ENCODE data around the gene AP1M1. TPM values are rescaled to one million over a fixed set of nuclear protein-coding genes. Genes with fewer than 3 reads are reported as not detected.

Gene AP1M1
- total RNA-seq, 1 experiment from 2014 or later: 30.3 TPM

- Histone ChIP-seq H3K4ac (ENCODE audit: low read depth, low read length) (no peak overlapping the region), H3K4me1 (ENCODE audit: insufficient read depth, low read length) (no peaks in the 10 kb centered on the region), H3T11ph (ENCODE audit: low read length) (no peak overlapping the region), H3K23ac (ENCODE audit: insufficient read length, low read depth, low read length) (no peak overlapping the region), H4K20me1 (ENCODE audit: control insufficient read depth, insufficient read depth, insufficient read length) (no peaks in the 10 kb centered on the region), H2AFZ (ENCODE audit: low read length) (no peak overlapping the region), H3K9me3 (ENCODE audit: control insufficient read depth, low read depth, low read length) (no peaks in the 10 kb centered on the region), H3K9ac (ENCODE audit: extremely low read depth, insufficient read length, low read length) (no peak overlapping the region), H3K79me2 (ENCODE audit: insufficient read depth, low read length) (no peaks in the 10 kb centered on the region), H3K23me2 (ENCODE audit: insufficient read length, low read depth, low read length, poor library complexity, severe bottlenecking) (no peaks in the 10 kb centered on the region), H2AK5ac (ENCODE audit: insufficient read length, low read length) (no peak overlapping the region), H3K56ac (ENCODE audit: insufficient read length, low read depth, low read length) (no peak overlapping the region), H4K5ac (ENCODE audit: insufficient read length, low read depth, low read length) (no peak overlapping the region), H2BK20ac (ENCODE audit: low read depth, low read length, poor library complexity, severe bottlenecking) (no peak overlapping the region), H4K91ac (ENCODE audit: insufficient read length, low read depth, low read length) (no peak overlapping the region), H3K79me1 (ENCODE audit: insufficient read depth, low read depth, low read length, poor library complexity, severe bottlenecking) (no peaks in the 10 kb centered on the region), H2BK12ac (ENCODE audit: insufficient read length, low read depth, low read length) (no peak overlapping the region), H4K8ac (replicated peaks; ENCODE audit: insufficient read length, low read depth, low read length) (no peak overlapping the region), H3K4me2 (ENCODE audit: insufficient read depth, insufficient read length, low read length) (no peak overlapping the region), H2BK5ac (ENCODE audit: insufficient read length, low read length) (no peak overlapping the region), H3K14ac (ENCODE audit: insufficient read depth, low read length) (no peak overlapping the region), H2BK120ac (ENCODE audit: low read depth, low read length, poor library complexity, severe bottlenecking) (no peak overlapping the region), H3K18ac (ENCODE audit: insufficient read length, low read depth, low read length) (no peak overlapping the region), H3K27ac (ENCODE audit: insufficient read length, low read depth, low read length) (no peak overlapping the region), H2BK15ac (ENCODE audit: low read depth, low read length) (no peak overlapping the region), H3K27me3 (ENCODE audit: insufficient read depth, low read length) (no peaks in the 10 kb centered on the region)
- no peaks in the 10 kb centered on the region; a peak in 1 of 7 replicates for H3K36me3 Mint-ChIP-seq (ENCODE audit: insufficient read depth in 1 of 3, low read depth in 3 of 3)
- H3K9me3 Mint-ChIP-seq: no peaks in the 10 kb centered on the region
- 0 out of 7 replicates have a peak overlapping the region, but pooled peaks of 1 of the 3 experiments have one; percentile 8 for H3K27ac Mint-ChIP-seq
- no peak for DNase-seq
- H3K27me3 Mint-ChIP-seq (ENCODE audit: low read depth): peaks cover 2% of the 10 kb centered on the region
- peaks cover 0 to 16% of the 10 kb centered on the region in 2 experiments; a peak in 2 of 4 replicates for H3K4me1 Mint-ChIP-seq
- WGBS (ENCODE audit: extremely low coverage, insufficient read length, low lambda C conversion rate): no CpG with 5 or more reads among the region's 14 CpGs
- no peak for TF ChIP-seq CTCF (conservative IDR thresholded peaks at IDR 0.05)
- H3K4me3 Mint-ChIP-seq: no peak overlapping the region
These were observed 68.3 kb downstream of the AP1M1 start for GRCh38 chr19:16265890-16266585.

Data from H9 (cell line).